ENCODE measurements around the gene CDK3. TPM values are rescaled to one million over a fixed set of nuclear protein-coding genes. Genes with fewer than 3 reads are reported as not detected.

Gene CDK3
- total and polyA plus RNA-seq, 9 of the 15 experiments (the other 6 are each of a cell fraction or from before 2014, with no cell fraction given) = 0.55 to 8.2 (median 4.7) TPM

GRCh38 chr17:76023900-76024237 lies 23.2 kb downstream of the CDK3 start (continued):
- TF ChIP-seq FOXP4 (CRISPR knock-in tag; IDR thresholded peaks at IDR 0.05; ENCODE audit: borderline replicate concordance) (no peak), BACH1 (tag; IDR thresholded peaks at IDR 0.05) (no peak), ZNF165 (CRISPR knock-in tag; IDR thresholded peaks at IDR 0.05; ENCODE audit: borderline replicate concordance) (no peak), TRIM25 (IDR thresholded peaks at IDR 0.05; ENCODE audit: borderline replicate concordance) (no peak), OTX1 (CRISPR knock-in tag; IDR thresholded peaks at IDR 0.05) (no peak)

- Histone ChIP-seq H3K9me3 (replicated peaks; ENCODE audit: control insufficient read depth, insufficient read depth, low read depth, low read length) (no peaks in the 10 kb centered on the region), H2AFZ (ENCODE audit: low read depth, low read length) (no peak overlapping the region), H3K79me2 (ENCODE audit: control insufficient read depth, insufficient read depth, low read length) (no peaks in the 10 kb centered on the region), H4K20me1 (replicated peaks; ENCODE audit: control insufficient read depth, insufficient read depth, low read length) (no peaks in the 10 kb centered on the region), H3K9ac (ENCODE audit: insufficient read depth in 1 of 2, low read depth in 2 of 2, low read length in 2 of 2) (no peak overlapping the region), H3K4me3 (no peak overlapping the region), H3K27ac (ENCODE audit: extremely low read depth, low read depth, low read length) (no peak overlapping the region), H3K4me1 (replicated peaks in 1 of 2; ENCODE audit: control insufficient read depth in 2 of 2, insufficient read depth in 2 of 2, low read length in 2 of 2) (peaks cover 1 to 48% of the 10 kb centered on the region in 2 experiments; a peak in 3 of 5 replicates), H3K36me3 (ENCODE audit: control insufficient read depth, insufficient read depth, low read length) (no peaks in the 10 kb centered on the region), H3K27me3 (ENCODE audit: control insufficient read depth in 2 of 2, insufficient read depth in 2 of 2, low read length in 2 of 2) (peaks cover 0 to 3% of the 10 kb centered on the region in 2 experiments; a peak in 3 of 5 replicates), H3K9me1 (ENCODE audit: control insufficient read depth, insufficient read depth, low read length) (no peaks in the 10 kb centered on the region), H3K4me2 (ENCODE audit: insufficient read depth, low read length) (no peak overlapping the region)
- intact Hi-C loops (cut with micrococcal nuclease) = no loop called here
- ATAC-seq = no peak
- no peak for DNase-seq (ENCODE audit: extremely low read depth in 1 of 4, low spot score in 3 of 4)
- TF ChIP-seq ZNF408 (CRISPR knock-in tag; IDR thresholded peaks at IDR 0.05; ENCODE audit: low read depth) (no peak), FOXP1 (CRISPR knock-in tag; IDR thresholded peaks at IDR 0.05) (no peak), ATF2 (CRISPR knock-in tag; IDR thresholded peaks at IDR 0.05) (no peak), SREBF2 (CRISPR knock-in tag; IDR thresholded peaks at IDR 0.05) (no peak), NFATC3 (IDR thresholded peaks at IDR 0.05) (no peak), MTF1 (CRISPR knock-in tag; IDR thresholded peaks at IDR 0.05; ENCODE audit: borderline replicate concordance) (no peak)
- no peak for FAIRE-seq
- 46% methylated on average over 8 of the region's 9 CpGs for WGBS (ENCODE audit: insufficient coverage, low coverage, missing lambda C conversion rate)
- BruUV-seq (replicated peaks) = no TSS peak
- POLR2A ChIA-PET = interaction anchor here (1.1 kb wide), 1 partner anchor 10 kb away, joined by 8 read pairs; no protein-coding TSS in a partner anchor
- CTCF ChIA-PET (ENCODE audit: low intra/inter-chr PET ratio) = no interaction called here
- in situ Hi-C loops (cut with MboI) = no loop called here
Observed at GRCh38 chr17:76024353-76024752, 23.7 kb downstream of the CDK3 start.

Data from K562 (cell line).